Measurements from ENCODE around the gene ABCB1.
"Not testable (repeated sequence)": the region's sequence is repeated elsewhere in the genome, so short reads cannot be mapped to it uniquely, and the experiment has no call there.

ABCB1 gene

DNA sequence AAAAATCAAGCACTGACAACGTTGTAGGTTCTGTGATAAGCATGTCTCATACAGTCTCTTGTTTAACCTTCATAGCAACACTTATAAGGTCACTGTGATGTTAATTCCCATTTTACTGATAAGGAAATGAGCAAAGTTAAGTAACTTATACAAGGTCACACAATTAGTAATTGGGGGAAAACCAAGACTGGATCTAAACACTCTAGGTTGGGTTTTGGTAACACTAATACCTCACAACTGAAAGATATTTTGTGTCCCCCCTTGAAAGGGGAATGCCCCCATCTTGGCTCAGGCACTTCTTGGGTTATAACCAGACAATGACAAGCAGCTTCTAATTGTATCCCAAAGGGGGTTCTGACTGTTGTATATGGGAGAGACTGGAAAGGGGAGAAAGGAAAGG, 89.2 kb downstream of the ABCB1 start:
- DNase-seq = no peak

DNA sequence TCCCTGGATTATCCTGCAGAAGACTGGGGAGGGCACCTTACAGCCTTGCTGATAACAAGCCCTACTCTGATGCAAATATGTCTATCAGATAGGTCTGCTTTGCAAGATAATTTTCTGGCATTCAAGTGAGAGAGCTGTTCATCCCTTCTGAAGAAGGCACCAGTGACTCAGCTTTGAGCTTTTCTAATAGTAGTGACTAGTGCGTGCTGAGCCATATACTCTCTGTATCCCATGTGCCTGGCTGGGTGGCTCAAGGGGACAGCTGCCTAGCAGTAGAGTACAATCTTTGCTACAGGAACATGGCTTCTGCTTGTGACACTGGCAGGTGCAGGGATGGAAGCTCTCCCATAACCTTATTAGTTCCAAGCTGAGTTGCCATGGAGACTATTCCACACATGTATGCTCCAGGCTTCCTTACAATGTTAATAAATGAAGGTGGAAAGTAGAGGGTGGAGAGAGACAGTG, 90.2 kb downstream of the ABCB1 start:
- DNase-seq = no peak

DNA sequence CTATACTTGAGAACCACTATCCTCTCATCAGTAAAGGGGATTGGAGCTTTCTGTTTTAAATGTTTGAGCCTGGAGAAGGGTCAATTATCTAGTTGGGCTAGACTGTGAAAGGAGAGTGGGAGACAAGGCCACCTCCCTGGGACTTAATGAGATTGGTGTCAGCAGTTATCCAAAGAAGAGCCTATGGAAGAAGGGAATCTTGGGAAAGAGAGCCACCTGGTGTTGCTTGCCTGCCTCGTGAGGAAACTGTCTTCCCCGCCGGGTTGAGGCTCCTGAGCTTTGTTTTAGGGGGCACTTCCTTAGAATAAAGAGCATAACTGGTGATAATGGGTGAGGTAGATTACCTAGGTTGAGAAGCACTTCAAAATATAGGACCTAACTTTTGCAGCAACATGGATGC, 93.2 kb downstream of the ABCB1 start:
- DNase-seq = no peak

DNA sequence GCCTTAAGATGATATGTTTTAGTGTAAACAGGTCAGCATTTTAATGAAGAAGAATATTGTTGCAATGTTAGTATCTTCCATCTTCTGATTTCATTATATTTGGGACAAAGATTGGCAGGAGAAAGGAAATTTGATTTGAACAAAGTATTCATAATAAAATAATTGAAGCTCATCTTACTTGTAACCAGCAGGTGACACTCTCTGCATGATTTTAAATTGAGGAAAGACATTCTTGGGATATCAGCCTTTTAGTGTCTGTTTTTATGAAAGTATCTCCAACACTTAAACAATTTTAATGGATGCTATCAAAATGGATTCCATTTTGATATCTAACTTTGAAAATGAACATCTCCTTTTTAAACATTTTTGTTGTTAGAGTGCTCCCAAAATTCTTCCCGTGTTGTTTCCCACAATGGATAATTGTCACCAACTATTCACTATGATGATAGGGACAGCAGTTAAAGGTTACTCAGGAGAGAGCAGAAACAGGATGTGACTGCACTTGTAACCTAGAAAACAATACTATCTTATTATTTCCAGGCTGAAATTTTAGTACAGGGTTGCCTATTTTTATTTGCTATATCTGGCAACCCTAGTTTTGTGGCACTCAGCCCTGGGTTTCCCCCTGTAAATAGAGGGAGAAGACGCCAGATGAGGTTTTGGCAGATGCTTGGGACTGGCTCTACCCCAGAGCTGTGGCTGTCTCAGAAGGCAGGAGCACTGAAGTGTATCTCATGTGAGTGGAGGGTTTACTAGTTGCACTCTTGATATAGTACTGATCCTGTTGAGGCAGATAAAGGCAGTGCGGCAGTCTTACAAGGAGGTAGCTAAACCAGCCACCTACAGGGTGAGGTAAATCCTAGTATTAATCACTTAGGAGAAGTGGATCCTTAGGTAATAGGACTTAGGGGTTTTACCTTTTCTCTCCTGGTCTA, 94.2 kb downstream of the ABCB1 start:
- no peak for DNase-seq

DNA sequence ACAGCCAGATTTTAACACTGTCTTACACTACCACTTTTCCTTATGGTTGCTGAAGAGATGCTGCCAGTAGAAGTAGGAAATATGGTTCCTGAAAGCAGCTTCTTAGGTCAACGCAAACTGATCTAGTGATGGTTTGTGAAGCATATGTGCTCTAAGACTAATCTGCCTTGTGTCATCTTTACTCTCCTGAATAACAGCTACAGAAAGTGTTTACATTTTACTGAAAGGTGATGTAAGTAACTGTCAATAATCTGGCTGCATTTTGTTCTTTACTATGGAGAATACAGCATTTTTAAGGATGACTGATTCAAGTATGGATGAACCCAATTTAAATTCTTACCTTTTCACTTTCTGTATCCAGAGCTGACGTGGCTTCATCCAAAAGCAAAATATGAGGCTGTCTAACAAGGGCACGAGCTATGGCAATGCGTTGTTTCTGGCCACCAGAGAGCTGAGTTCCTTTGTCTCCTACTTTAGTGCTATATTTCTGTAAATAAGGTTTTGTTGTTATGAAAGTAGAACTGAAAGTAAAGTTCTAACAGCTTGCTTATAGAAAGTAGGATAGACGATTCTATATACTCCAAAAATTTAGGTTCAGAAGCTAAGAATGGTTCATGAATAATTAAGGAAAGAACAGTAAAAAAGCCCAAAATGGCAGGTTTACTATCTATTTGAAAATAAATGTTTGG, 95.0 kb downstream of the ABCB1 start:
- no peak for DNase-seq

DNA sequence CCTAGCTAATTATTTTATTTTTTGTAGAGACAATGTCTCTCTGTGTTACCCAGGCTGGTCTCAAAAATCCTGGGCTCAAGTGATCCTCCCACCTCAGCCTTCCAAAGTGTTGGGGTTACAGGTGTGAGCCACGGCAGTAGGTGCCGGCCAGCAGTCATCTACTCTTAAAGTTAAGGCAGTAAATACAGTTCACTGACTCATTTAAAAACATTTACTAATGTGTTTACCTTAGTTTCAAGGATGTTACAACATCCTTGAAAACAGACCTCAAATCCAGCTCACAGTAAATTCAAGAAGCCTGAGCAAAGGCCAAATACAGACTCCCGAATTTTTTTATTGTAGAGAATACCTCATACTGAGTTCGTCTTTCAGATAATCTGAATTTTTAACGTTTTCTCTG, 95.6 kb downstream of the ABCB1 start:
- DNase-seq = no peak

DNA sequence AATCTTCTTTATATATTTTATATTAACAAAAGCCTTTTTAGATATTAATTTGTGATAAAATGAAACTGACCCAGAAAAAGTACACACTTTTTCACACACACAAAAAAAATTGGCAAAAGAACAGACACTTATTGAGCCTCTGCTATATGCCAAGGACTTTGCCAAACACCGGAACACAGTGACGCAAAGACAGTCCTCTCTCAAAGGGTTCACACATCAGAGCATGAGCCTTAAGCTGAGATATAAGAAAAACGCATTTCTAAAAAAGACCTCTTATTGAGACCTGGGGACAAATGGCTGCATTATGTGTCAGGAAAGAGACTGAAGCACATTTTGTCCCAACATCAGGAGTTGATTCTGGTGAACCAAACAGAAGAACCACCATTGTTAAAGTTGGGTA, 101.2 kb downstream of the ABCB1 start:
- DNase-seq = no peak

DNA sequence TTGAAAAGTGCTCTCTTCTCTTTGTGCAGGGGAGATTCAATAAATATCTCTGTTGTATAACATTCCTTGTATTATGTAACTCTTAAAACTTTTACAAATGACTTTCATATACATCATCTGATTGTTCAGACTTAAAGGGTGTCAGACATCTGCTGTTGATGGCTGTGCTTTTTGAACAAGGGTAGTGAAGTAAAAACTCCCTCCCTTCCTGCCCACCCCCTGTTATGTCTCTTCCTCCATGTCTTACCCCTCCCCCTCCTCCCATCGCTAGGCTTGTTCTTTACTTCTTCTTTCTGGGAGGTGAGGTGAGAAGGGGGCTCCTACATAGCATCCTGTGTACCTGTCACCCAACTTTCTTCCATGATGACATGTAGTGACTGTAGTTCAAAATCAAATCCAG, 101.8 kb downstream of the ABCB1 start:
- DNase-seq = no peak

DNA sequence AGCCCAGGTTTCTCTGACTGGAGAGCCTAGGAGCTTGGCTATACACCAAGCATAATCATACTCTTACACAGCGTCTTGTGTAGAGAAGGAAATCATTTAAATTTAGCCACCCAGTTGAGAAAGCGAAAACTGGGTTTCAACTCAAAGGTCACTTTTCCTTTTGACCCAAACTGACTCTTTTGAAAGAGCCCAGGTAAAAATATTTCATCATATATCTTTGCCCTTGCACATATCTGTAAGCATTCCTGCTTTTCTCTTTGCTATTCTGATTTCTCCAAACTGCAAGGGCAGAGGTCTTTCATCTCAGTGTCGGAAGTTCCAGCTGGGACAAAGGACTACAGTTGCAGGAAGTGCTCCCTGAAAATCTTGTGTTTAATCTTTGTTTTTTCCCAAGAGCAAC, 103.2 kb downstream of the ABCB1 start:
- no peak for DNase-seq

DNA sequence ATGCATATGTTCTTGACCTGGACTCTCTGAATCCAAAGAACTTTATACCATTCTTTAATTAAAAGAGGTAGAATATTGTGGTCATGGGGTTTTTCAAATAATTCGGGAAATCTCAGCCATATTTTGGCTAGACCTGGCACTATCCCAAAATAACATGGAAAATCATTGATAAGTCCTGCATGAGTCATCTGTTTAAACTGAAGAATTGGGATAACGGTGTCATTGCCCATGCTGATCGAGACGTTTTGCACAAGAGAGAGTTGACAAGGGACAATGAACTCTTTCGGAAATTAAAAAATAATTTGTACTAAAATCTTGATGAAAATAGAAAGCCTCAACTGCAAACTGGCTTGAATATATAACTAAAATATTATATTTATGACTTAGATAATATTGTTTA, 105.3 kb downstream of the ABCB1 start:
- DNase-seq = no peak

DNA sequence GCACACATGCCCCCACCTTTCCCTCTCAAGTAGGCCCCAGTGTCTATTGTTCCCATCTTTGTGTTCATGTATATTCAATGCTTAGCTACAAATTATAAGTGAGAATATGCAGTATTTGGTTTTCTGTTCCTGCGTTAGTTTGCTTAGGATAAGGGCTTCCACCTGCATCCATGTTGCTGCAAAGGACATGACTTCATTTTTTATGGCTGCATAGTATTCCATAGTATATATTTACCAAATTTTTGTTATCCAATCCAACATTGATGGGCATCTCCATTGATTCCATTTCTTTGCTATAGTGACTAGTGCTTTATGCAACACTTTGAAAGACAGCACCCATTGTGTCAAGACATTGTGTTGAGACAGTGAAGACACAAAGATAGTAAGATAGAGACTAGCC, 106.2 kb downstream of the ABCB1 start:
- DNase-seq = no peak

DNA sequence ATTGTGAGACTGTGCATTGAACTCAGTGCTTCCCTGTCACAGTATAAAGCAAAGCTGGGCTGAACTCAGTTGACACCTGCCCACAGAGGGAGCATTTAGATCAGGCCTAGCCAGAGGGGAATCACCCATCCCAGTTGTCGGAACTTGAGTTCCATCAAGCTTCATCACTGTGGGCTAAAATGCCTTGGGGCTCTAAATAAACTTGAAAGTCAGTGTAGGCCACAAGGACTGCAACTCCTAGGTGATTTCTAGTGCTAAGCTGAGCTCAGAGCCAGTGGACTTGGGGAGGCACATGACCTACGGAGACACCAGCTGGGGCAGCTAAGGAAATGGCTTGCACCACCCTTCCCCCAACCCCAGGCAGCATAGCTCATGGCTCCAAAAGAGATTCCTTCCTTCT, 117.6 kb downstream of the ABCB1 start:
- no peak for DNase-seq

DNA sequence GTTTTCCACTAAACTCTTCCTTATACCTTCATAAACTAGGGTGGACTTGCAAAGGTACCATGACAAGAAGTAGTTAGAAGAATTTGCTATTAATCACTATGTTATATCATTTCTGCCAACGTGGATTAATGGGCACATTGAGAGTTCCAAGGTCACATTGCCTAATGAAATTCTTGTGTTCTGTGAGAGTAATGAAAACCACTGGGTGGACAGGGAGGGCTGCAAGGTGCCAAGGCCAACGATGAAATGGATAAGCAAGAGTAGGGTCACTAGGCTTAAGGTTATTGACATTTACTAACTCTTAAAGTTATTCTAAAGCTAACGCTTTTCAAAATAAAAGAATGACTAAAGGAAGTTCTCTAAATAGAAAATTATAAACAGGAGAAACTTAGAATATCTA, 118.6 kb downstream of the ABCB1 start:
- no peak for DNase-seq

DNA sequence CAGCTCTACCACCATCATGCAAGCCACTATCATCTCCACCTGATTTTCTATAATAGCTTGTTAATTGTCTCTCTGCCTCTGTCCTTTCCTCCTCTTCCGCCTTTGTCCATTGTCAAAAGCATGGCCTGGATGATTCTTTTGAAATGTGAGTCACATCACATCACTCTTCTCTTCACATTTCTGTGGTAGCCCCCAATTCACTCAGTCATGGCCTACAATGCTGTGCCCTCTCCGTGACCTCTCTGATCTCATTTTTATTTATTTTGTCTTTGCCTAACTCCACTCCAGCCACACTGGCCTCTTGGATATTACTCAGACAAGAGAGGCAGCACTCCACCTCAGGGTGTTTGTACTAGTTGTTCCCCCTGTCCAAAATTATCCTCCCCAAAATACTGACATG, 120.3 kb downstream of the ABCB1 start:
- no peak for DNase-seq

DNA sequence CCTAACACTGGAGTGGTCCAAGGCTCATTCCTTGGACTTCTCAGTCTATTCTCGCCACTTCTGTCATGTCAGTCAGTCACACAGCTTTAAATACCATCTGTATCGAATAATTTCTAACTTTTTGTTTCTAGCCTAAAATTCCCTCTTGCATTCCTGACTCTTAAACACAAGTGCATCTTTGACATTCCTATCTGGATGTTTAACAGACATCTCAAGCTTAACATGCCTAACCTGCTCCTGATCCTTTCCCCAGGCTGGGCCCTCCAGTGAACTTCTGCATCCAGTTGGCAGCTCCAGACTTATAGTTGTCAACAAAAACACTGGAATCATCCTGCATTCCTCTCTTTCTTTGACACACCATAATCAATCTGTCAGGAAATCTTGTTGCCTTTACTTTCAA, 120.7 kb downstream of the ABCB1 start:
- no peak for DNase-seq

DNA sequence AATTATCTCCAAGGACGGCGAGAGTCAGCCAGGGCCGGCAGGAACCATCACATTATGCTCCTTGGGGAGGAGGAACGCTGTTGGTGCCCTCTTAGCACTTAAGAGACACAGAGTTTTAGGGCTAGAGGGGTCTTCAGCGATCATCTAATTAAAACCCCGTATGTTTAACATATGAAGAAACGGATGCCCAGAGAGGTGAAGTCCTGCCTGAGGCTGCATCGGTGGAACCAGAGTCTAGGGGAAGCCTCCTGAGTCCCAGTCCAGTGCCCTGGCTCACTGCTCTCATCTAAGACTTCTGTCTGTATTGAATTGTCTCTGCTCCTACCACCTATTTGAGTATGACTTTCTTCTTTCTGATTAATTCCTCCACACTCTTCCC, 124.5 kb downstream of the ABCB1 start:
- DNase-seq = no peak

DNA sequence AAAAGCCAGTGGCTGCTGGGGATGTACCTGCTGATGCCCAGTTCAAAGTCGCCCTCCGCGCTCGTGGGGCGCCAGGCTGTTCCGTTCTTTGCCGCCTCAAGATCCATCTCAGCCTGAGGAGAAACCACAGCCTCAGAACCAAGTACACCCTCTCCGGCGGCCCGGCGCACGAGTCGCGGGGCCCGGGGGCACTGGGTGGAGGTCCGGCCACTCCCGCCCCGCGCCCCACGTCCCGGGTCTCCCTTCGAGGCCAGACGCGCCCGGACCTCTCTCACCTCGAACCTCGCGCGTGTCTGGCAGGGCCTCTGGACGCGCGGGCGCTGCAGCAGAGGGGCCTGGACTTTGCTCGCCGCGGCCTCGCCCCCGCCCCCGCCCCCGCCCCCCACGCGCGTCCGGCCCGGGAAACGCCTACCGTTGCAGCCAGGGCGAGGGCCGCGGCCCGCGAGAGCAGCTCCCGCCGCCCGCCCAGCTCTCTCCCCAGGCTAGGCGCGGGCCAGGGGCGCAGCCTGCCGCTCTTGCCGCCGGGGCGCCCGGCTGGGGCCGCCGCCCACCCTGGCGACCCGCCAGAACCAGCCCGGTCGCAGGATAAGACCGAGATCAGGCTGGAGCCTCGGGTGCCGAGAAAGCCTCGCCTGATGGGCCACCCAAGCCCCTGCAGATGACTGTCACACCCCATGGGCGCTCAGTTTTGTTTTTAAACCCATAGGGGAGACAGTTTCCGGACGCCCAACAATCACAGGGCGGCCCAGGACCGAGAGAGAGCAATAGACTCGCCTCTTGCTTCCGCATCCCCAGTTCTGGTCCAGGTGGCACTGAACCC, 125.1 kb downstream of the ABCB1 start, which contains the start of gene ABCB4:
Gene ABCB4, minus strand, starts transcription at position 322 of the 820 bp plus-strand sequence. Its CDS starts 215 bp downstream, at position 107.
- no peak for DNase-seq

DNA sequence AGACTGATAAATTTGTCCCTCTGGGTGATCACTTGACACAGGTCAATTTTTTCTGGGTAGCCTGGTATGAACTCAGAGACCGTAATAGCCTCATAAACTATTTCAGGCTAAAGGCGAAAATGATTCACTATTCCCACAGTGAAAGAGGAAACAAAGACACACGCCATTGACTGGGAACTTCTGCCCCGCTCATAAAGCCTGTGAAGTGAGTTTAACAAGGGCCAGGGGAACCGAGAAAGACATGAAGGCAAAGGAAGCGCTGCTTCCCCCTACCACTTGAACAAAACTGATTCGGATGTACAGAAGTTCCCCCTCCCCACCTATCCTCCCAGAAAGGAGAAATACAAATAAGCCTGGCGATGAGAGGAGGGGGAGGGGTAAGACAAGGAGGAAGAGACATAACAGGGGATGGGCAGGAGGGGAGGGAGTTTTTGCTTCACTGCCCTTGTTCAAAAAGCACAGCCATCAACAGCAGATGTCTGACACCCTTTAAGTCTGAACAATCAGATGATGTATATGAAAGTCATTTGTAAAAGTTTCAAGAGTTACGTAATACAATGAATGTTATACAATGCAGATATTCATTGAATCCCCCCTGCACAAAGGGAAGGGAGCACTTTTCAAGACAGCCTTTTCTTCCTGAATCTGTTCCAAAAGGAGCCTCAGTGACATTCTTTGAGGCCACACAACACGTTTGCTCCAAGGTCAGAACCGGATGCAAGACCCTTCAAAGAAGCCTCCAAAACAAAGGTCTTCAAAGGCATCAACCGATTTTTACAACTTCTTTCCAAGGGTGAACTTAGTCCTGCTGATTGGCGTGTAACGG, 125.9 kb downstream of the ABCB1 start:
- no peak for DNase-seq

DNA sequence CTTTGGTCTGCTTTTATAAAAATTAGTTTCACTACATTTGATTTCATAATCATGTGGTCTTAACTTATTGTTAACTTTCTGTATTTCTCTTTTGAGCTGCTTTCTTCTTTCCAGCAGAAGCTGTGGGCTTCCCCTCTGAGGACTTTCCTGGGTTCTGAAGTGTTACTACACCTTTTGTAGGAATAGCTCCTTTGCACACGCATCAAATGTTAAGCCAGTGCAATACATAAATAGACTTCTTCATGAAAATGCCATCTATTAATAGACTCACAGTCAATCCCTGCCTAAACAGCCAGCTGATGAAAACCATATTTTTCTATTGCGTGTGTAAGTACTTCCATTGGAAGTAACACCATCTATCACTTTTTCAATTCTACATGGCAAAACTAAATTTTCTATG, 126.7 kb downstream of the ABCB1 start:
- no peak for DNase-seq

DNA sequence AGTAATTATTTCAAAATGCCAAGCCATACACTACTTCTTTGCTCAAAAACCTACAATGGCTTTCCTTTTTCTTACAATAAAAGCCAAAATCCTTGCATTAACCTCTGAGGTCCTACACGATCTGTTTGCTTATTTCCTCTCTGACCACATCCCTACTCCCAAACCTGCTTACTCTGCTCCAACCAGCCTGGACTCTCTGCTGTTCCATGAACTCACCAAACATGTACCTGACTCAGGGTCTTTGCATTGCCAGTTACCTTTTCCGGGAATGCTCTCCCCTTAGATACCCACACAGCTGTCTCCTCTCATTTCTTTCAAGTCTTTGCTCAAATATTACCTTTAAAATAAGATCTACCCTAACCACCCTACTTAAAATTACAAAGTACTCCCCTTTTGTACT, 127.5 kb downstream of the ABCB1 start:
- no peak for DNase-seq

DNA sequence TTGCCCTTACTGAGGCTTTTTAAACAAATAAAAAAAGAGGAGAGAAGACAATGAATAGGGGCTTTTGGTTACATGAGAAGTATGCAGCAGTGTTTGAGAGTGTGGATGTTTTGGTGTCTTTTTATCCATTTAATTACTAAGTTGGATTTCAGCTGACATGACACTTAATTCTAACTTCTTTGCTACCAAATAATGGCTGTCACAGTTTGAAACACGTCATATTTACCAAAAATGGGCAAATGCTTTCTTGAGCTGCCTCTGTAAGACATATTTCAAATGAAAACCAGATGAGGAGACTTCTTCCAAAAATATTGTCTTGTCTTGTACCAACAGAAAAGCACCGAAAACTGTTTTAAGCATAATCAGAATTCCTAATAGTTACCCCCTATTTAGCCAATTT, 129.2 kb downstream of the ABCB1 start:
- no peak for DNase-seq

DNA sequence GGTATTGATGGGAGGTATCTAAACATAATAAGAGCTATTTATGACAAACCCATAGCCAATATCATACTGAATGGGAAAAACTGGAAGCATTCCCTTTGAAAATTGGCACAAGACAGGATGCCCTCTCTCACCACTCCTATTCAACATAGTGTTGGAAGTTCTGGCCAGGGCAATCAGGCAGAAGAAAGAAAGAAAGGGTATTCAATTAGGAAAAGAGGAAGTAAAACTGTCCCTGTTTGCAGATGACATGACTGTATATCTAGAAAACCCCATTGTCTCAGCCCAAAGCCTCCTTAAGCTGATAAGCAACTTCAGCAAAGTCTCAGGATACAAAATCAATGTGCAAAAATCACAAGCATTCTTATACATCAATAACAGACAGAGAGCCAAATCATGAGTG, 131.5 kb downstream of the ABCB1 start:
- not testable (repeated sequence) for DNase-seq

DNA sequence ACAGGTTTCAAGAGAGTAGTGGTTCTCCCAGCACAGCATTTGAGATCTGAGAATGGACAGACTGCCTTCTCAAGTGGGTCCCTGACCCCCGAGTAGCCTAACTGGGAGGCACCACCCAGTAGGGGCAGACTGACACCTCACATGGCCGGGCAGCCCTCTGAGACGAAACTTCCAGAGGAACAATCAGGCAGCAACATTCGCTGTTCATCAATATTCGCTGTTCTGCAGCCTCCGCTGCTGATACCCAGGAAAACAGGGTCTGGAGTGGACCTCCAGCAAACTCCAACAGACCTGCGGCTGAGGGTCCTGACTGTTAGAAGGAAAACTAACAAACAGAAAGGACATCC, 135.2 kb downstream of the ABCB1 start:
- DNase-seq = not testable (repeated sequence)
